GM21737 (cell line): ENCODE data around the gene ARNT2.

Experiments
- ATAC-seq: cut with Tn5 transposase; IDR thresholded peaks from one replicate; pipeline ENCODE4 v1.9.1; 2021; ENCODE audit warnings: mild to moderate bottlenecking, moderate library complexity; ENCODE audit not compliant: unreplicated experiment

Gene ARNT2

DNA sequence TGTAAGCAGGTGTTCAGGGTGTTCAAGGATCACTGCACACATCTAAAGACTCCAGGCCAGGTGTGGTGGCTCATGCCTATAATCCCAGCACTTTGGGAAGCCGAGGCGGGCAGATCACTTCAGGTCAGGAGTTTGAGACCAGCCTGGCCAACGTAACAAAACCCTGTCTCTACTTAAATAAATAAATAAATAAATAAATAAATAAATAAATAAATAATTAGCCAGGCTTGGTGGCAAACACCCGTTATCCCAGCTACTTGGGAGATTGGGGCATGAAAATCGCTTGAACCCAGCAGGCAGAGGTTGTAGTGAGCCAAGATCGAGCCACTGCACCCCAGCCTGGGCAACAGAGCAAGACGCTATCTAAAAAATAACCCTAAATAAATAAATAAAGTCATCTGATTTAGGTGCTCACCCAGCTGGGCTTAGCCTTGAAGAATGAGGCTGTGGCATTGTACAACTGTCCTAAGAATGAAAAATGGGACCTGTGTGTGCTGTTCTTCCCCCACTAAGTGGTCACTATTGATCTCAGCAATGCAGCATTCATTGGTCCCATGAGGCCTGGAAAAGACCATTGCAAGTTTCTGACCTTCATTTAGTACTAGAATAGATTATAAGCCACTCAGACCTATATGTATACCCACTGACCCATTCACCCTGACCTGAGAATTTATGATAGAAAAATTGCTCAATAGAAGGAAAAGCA lies 208.1 kb downstream of the ARNT2 start:
- no peak for ATAC-seq

DNA sequence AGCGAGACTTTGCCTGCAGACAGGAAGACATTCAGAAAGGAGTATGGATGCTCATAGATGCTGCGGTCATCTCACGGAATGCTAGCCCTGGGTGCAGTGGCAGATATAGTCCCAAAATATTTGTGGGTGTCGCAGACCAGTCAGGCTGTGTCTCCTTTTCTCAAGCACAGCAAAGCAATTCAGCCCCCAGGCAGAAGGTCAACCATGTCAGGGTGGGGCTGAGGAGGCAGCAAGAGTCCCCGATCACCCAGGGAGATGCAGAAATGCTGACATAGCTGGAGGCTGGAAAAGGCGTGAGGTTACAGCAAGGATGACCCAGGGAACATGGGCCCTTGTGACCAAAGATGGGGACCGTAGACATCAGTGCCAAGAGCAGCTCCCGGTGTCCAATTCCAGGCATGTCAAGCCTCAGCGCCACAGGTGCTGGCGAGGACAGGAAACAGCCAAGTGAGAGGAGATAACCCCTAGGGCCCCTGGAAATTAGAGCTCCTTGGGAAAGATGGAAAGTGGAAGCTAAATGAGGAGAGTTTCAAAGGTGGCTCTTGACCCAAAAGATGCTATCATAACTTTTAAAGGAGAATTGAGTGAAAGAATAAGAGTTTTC lies 209.7 kb downstream of the ARNT2 start:
- no peak for ATAC-seq

DNA sequence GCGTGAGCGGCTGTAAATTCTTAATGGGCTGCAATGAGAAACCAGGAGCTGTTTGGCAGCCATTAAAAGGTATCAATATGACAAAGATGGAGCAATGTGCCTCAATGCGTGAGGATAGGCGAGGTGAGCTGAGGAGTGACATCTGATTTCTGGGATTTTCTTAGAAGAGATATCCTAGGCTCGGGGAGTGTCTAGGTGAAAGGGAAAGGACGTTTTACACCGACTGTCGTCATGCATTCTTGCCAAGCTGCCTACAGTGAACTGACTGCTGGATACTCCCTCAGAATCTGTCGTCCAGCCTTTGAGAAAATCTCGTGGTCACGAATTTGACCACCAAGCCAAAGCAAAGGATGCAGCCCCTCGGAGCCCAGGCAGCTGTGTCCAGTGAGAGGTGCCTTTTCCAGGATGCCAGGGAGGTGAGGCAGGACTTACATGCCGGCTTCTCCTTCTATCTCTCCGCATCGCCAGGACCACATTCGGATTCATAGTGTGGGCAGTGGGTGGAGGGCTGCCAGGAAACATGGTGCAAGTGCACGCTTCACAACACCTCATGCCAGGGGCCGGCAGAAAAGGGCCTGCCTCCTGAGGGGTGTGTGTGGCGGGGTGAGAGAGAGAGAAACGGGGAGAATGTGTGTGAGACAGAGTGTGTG lies 210.7 kb downstream of the ARNT2 start:
- ATAC-seq, result no peak

- ATAC-seq, result no peak
These were observed 211.2 kb downstream of the ARNT2 start for GRCh38 chr15:80615361-80615736.

GRCh38 chr15:80615783-80616391 lies 211.7 kb downstream of the ARNT2 start:
- ATAC-seq, result no peak

DNA sequence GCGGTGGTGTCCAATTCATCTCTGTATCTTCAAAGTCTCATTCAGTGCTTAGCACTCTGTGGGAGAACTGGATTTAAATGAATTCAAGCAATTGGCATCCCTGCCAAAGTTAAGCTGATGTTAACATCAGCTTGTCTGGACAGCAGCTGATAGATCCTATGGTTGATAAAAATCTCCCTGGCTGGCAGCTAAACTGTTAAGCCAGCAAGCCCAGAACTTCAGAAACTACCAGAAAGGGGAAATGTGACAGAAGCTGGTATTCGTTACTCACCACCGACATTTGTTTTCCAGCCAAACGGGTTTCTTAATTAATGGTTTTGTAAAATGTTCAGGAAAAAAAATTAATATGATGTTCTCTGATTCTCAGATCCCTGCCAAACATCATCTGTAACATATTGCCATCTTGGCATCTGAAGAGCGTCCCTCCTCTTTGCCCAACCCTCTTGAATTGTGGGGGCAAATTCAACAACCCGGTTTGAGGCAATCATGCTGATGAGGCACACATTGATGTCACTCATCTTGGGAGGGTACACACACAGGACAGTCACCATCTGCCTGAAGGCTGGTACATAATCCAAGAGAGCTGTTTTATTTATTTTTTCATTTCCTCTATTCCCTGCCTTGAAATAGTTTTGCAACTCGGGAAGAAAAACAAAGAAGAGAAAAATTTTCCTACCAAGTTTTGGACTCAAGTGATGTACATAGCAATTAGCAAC lies 214.7 kb downstream of the ARNT2 start:
- ATAC-seq, result no peak

- no peak for ATAC-seq
These were observed 215.5 kb downstream of the ARNT2 start for GRCh38 chr15:80619680-80620079.

DNA sequence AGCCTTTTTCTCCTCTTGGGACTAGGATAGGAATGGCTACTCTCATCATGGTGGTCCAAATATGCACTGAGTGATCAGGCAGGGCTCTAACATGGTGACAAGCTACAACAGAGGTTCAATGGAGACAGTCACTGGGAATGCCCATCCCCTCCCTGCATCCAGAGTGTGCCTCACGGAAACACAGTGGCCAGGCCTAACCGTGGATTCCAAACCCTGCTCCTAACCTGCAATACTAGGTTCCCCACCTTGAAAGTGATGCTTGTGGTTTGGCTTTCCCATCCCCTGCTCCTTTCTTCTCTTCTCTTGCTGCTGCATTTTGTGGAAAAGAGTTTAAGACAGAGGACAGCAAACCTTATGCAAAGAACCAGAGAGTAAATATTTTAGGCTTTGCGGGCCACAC lies 216.0 kb downstream of the ARNT2 start:
- no peak for ATAC-seq

- no peak for ATAC-seq
These were observed 216.7 kb downstream of the ARNT2 start for GRCh38 chr15:80620931-80621330.

DNA sequence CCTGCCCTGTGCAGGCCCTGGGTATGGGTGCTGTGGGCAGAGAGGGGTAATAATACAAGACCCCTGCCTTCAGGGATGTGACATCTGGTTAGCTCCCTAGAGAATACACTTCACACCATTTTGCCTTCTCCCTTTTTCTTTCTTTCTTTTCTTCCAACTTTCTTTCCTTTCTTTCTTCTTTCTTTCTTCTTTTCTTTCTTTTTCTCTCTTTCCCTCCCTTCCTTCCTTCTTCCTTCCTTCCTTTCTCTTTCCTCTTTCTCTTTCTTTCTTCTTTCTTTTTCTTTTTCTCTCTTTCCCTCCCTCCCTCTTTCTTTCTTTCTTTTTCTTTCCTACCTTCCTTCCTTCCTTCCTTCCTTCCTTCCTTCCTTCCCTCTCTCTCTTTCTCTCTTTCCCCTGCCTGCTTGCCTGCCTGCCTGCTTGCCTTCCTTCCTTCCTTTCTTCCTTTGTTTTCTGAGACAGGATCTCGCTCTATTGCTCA lies 222.5 kb downstream of the ARNT2 start:
- no peak for ATAC-seq

GRCh38 chr15:80629355-80629754 lies 225.2 kb downstream of the ARNT2 start:
- no peak for ATAC-seq

GRCh38 chr15:80630981-80631380 lies 226.8 kb downstream of the ARNT2 start:
- ATAC-seq, result no peak

GRCh38 chr15:80633221-80633620 lies 229.0 kb downstream of the ARNT2 start:
- ATAC-seq, result no peak

- no peak for ATAC-seq
These were observed 231.8 kb downstream of the ARNT2 start for GRCh38 chr15:80635953-80636352.

GRCh38 chr15:80636675-80637074 lies 232.5 kb downstream of the ARNT2 start:
- ATAC-seq, result no peak

GRCh38 chr15:80637747-80638146 lies 233.6 kb downstream of the ARNT2 start:
- ATAC-seq, result no peak

DNA sequence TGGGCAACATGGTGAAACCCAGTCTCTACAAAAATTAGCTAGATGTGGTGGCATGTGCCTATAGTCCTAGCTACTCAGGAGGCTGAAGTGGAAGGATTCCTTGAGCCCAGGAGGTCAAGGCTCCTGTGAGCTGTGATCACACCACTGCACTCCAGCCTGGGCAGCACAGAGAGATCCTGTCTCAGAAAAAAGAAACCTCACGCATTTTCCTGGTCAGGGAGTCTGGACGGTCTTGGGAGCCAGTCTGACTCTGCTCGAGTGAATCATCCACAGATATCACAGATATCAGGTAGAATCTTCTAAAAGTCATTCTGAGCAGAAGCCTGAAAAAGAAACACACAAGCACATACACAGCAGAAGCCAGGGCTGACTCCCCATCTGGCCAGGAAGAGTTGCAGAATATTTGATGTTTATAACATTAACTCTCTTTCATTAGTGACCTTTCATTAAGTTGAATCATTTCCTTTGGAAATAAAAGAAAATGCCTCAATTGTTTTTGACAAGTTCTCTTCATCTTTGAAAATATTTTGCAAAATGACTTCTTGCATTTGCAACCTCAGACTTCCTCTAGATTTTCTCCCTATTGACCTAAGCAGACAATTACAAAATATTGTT lies 234.5 kb downstream of the ARNT2 start:
- ATAC-seq, result no peak

- no peak for ATAC-seq
These were observed 235.0 kb downstream of the ARNT2 start for GRCh38 chr15:80639168-80639555.

DNA sequence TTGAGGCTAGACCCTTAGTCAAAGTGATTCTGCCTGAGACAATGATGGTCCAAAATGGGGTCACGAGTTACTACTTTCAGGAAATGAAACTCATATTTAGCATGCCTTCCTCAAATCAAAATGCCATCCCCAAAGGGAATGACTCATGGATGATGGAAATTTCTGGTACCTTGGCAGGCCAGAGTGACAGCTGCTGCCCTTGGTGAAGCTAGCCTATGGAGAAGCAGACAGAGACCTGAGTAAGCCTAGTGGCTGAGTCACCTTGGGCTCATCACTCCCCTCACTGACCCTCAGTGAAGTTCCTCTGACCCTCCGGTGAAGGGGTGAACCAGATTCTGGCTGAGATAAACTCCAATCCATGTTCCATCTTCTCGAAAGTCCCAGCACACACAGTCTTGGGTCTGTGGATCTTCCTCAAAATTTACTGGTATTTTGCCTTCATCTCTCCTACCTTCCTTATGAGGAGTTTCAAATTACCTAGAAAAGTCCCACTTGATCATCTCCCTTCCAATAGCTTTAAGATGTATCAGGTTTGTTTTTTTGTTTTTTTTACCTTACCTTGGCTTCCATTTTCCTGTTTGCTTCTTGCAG lies 236.4 kb downstream of the ARNT2 start:
- ATAC-seq, result no peak

DNA sequence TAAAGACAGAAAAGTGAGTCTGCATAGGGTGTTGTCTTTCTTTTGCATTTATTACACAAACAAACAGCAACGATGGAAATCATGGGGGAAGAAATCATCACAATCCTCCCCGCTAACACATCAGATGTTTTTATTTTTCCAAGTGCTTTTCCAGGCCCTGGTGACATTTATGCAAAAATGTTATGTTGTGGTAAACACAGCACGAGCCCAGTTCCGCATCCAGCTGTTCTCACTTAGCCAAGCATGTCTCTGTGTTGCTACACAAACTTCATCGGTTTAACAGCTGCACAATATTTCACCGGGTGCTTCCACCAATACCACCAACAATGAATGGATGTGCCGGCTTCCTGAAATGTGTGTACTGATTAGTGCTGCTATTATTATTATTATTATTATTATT lies 237.2 kb downstream of the ARNT2 start:
- ATAC-seq, result no peak
